ENCODE data around the gene SRD5A1.

Gene SRD5A1

GRCh38 chr5:6604946-6605345 is 28.3 kb upstream of the SRD5A1 start:
- no peak for DNase-seq

GRCh38 chr5:6606884-6607558 is 26.2 kb upstream of the SRD5A1 start:
- no peak for DNase-seq

- DNase-seq: no peak
Measured at GRCh38 chr5:6607559-6607936, 25.7 kb upstream of the SRD5A1 start.

- DNase-seq: no peak
Measured at GRCh38 chr5:6608016-6608415, 25.2 kb upstream of the SRD5A1 start.

GRCh38 chr5:6611334-6612256 is 21.6 kb upstream of the SRD5A1 start:
- no peak for DNase-seq

GRCh38 chr5:6615034-6615815 is 18.0 kb upstream of the SRD5A1 start:
- peak; percentile 6 for DNase-seq

GRCh38 chr5:6616632-6617031 is 16.6 kb upstream of the SRD5A1 start:
- DNase-seq: no peak

GRCh38 chr5:6623228-6623627 is 10.0 kb upstream of the SRD5A1 start:
- DNase-seq: no peak

GRCh38 chr5:6623941-6624340 is 9.3 kb upstream of the SRD5A1 start:
- no peak for DNase-seq

- DNase-seq: no peak
Measured at GRCh38 chr5:6626508-6626907, 6.7 kb upstream of the SRD5A1 start.

- no peak for DNase-seq
Measured at GRCh38 chr5:6631441-6631840, 1.8 kb upstream of the SRD5A1 start.

- DNase-seq: no peak
Measured at GRCh38 chr5:6632324-6632887, 834 bp upstream of the SRD5A1 start.

GRCh38 chr5:6633469-6634245 is 417 bp downstream of the SRD5A1 start:
- no peak for DNase-seq

- DNase-seq: no peak
Measured at GRCh38 chr5:6634306-6634705, 1.1 kb downstream of the SRD5A1 start.

GRCh38 chr5:6634788-6635430 is 1.7 kb downstream of the SRD5A1 start:
- DNase-seq: no peak

- no peak for DNase-seq
Measured at GRCh38 chr5:6636293-6636692, 3.1 kb downstream of the SRD5A1 start.

GRCh38 chr5:6637022-6637421 is 3.8 kb downstream of the SRD5A1 start:
- DNase-seq: no peak

- no peak for DNase-seq
Measured at GRCh38 chr5:6637590-6637989, 4.3 kb downstream of the SRD5A1 start.

- no peak for DNase-seq
Measured at GRCh38 chr5:6638236-6638635, 5.0 kb downstream of the SRD5A1 start.

- no peak for DNase-seq
Measured at GRCh38 chr5:6642655-6643054, 9.4 kb downstream of the SRD5A1 start.

GRCh38 chr5:6644794-6645241 is 11.6 kb downstream of the SRD5A1 start:
- no peak for DNase-seq

Measured in fibroblast of skin of abdomen (primary cell).